GM12878 (cell line): Measurements from ENCODE around the gene AK8. TPM values are rescaled to one million over a fixed set of nuclear protein-coding genes. Genes with fewer than 3 reads are reported as not detected.

Source experiments
- ATAC-seq: fragments of 200-7000 bp; cut with Tn5 transposase; 3 replicates; pipeline ENCODE4 v1.9.1; 2020; ENCODE audit warnings: mild to moderate bottlenecking, moderate library complexity
- BruUV-seq: library from RNA; stranded (reverse); fragments of 400-500 nt; replicated peaks from 2 replicates; lab custom pipeline; 2021; lab: Mats Ljungman, UMichigan
- CTCF ChIA-PET: fragments of 300-600 bp; sonication (Branson Sonifier 250); formaldehyde crosslinking; extraction: SDS; loops from one replicate; lab custom pipeline; 2021; ENCODE audit warnings: inconsistent platforms; lab: Yijun Ruan, JAX
- POLR2A ChIA-PET: fragments of 350-600 bp; formaldehyde crosslinking; extraction: SDS; loops from one replicate; lab custom pipeline; 2021; ENCODE audit warnings: inconsistent platforms; lab: Charles Lee
- RAD21 ChIA-PET: fragments of 300-600 bp; sonication (Branson Sonifier 250); formaldehyde crosslinking; loops from one replicate; lab custom pipeline; 2023; ENCODE audit warnings: antibody characterized with exemption; ENCODE audit not compliant: unreplicated experiment; lab: Charles Lee
- SMC1A ChIA-PET: fragments of 300-600 bp; sonication (Branson Sonifier 250); formaldehyde crosslinking; loops from one replicate; lab custom pipeline; 2023; ENCODE audit not compliant: unreplicated experiment, uncharacterized antibody; lab: Charles Lee
- DNase-seq: peaks from one replicate; pipeline ENCODE4 v3.0.0-alpha.2; 2011; ENCODE audit warnings: low read depth, low spot score
- FAIRE-seq: peaks from 3 replicates; lab custom pipeline; 2011; peaks lifted over from hg19 to GRCh38; lab: Jason Lieb, UNC
- H2AFZ ChIP-seq: 2 replicates; pipeline ENCODE4 v1.6.0; 2011; ENCODE audit warnings: low read depth, low read length, control low read depth; ENCODE audit not compliant: control insufficient read depth
- H3K27ac ChIP-seq: 2 replicates; pipeline ENCODE4 v1.5.1; 2011; ENCODE audit warnings: control low read depth; ENCODE audit not compliant: control insufficient read depth, insufficient read depth
- H3K27me3 ChIP-seq, 2 experiments: replicated peaks in 1 of 2; 2 replicates each; pipeline versions ENCODE4 v1.6.0 to v1.6.1; 2011; ENCODE audit warnings: low read length in 1 of 2; ENCODE audit not compliant: control insufficient read depth in 2 of 2, insufficient read depth in 2 of 2
- H3K36me3 ChIP-seq, 2 experiments: 2 replicates each; pipeline ENCODE4 v1.5.1; 2011; ENCODE audit warnings: low read length in 1 of 2; ENCODE audit not compliant: control insufficient read depth in 2 of 2, insufficient read depth in 2 of 2
- H3K4me1 ChIP-seq: 2 replicates; pipeline ENCODE4 v1.6.1; 2011; ENCODE audit warnings: mild to moderate bottlenecking, low read length, moderate library complexity, mixed read lengths; ENCODE audit not compliant: control insufficient read depth, insufficient read depth
- H3K4me2 ChIP-seq: 2 replicates; pipeline ENCODE4 v1.6.0; 2011; ENCODE audit warnings: control low read depth; ENCODE audit not compliant: control insufficient read depth, insufficient read depth
- H3K4me3 ChIP-seq: fragments of 200-600 bp; sonication (generic); 2 replicates; pipeline ENCODE4 v1.5.1; 2016
- H3K79me2 ChIP-seq: 2 replicates; pipeline ENCODE4 v1.6.0; 2011; ENCODE audit warnings: low read length; ENCODE audit not compliant: control insufficient read depth, insufficient read depth
- H3K9ac ChIP-seq: 2 replicates; pipeline ENCODE4 v1.8.0; 2011; ENCODE audit warnings: low read length, control low read depth, mixed read lengths; ENCODE audit not compliant: control insufficient read depth, insufficient read depth
- H3K9me3 ChIP-seq: replicated peaks from 3 replicates; pipeline ENCODE4 v1.5.1; 2011; ENCODE audit warnings: mild to moderate bottlenecking, low read length; ENCODE audit not compliant: control insufficient read depth, insufficient read depth
- H4K20me1 ChIP-seq: 2 replicates; pipeline ENCODE4 v1.6.0; 2011; ENCODE audit not compliant: control insufficient read depth, insufficient read depth
- ATF7 ChIP-seq: fragments of 450-650 bp; IDR thresholded peaks from 2 replicates; pipeline ENCODE4 v1.6.1; 2016; ENCODE audit warnings: low read depth, mild to moderate bottlenecking
- BCL11A ChIP-seq: IDR thresholded peaks from 2 replicates; pipeline ENCODE4 v1.6.1; 2011; ENCODE audit warnings: low read depth, low read length
- E2F8 ChIP-seq: fragments of 450-650 bp; IDR thresholded peaks from 2 replicates; pipeline ENCODE4 v1.6.1; 2018; ENCODE audit warnings: mild to moderate bottlenecking, low read depth, moderate library complexity; ENCODE audit not compliant: partially characterized antibody
- FOXM1 ChIP-seq: IDR thresholded peaks from 2 replicates; pipeline ENCODE4 v1.6.1; 2012; ENCODE audit warnings: low read depth, mild to moderate bottlenecking, inconsistent platforms, low read length, moderate library complexity
- HDAC6 ChIP-seq: fragments of 200-600 bp; sonication (generic); IDR thresholded peaks from one replicate; pipeline ENCODE4 v1.8.0; 2017; ENCODE audit warnings: antibody characterized with exemption; ENCODE audit not compliant: unreplicated experiment
- LARP7 ChIP-seq: fragments of 450-650 bp; IDR thresholded peaks from 2 replicates; pipeline ENCODE4 v1.6.1; 2017; ENCODE audit warnings: mild to moderate bottlenecking
- MEF2B ChIP-seq: fragments of 450-650 bp; IDR thresholded peaks from 2 replicates; pipeline ENCODE4 v1.6.1; 2018; ENCODE audit warnings: mild to moderate bottlenecking, moderate library complexity; ENCODE audit not compliant: partially characterized antibody, poor library complexity, severe bottlenecking
- NRF1 ChIP-seq: conservative IDR thresholded peaks from 2 replicates; pipeline ENCODE4 v1.6.1; 2011; ENCODE audit warnings: mild to moderate bottlenecking, low read depth, low read length, improper control_type of control experiment
- PAX8 ChIP-seq: fragments of 450-650 bp; IDR thresholded peaks from 2 replicates; pipeline ENCODE4 v1.6.1; 2017; ENCODE audit warnings: mild to moderate bottlenecking, moderate library complexity
- RB1 ChIP-seq: fragments of 450-650 bp; formaldehyde crosslinking; IDR thresholded peaks from 2 replicates; pipeline ENCODE4 v1.6.1; 2017; ENCODE audit warnings: mild to moderate bottlenecking, borderline replicate concordance
- SMAD1 ChIP-seq: fragments of 450-650 bp; IDR thresholded peaks from 2 replicates; pipeline ENCODE4 v1.6.1; 2018; ENCODE audit warnings: mild to moderate bottlenecking, low read depth; ENCODE audit not compliant: partially characterized antibody
- SMARCA5 ChIP-seq: fragments of 450-650 bp; IDR thresholded peaks from 2 replicates; pipeline ENCODE4 v1.6.1; 2017; ENCODE audit warnings: mild to moderate bottlenecking
- SPI1 ChIP-seq: IDR thresholded peaks from 2 replicates; pipeline ENCODE4 v1.6.1; 2011; ENCODE audit warnings: low read depth, mild to moderate bottlenecking, low read length, moderate library complexity, borderline replicate concordance; ENCODE audit not compliant: insufficient read depth
- TCF7 ChIP-seq: IDR thresholded peaks from 2 replicates; pipeline ENCODE4 v1.6.1; 2014; ENCODE audit warnings: antibody characterized with exemption, borderline replicate concordance
- ZBED1 ChIP-seq: IDR thresholded peaks from 2 replicates; pipeline ENCODE4 v1.6.1; 2016; ENCODE audit warnings: borderline replicate concordance
- ZNF217 ChIP-seq: fragments of 450-650 bp; IDR thresholded peaks from 2 replicates; pipeline ENCODE4 v1.6.1; 2017; ENCODE audit warnings: antibody characterized with exemption, mild to moderate bottlenecking
- WGBS: methylation state at CpG from one replicate; pipeline ENCODE4 v1.1.6; 2016; ENCODE audit warnings: low lambda C conversion rate; ENCODE audit not compliant: insufficient replicate concordance, insufficient coverage; ENCODE audit errors: missing lambda C conversion rate; 5-methylcytosine and 5-hydroxymethylcytosine counted together
- in situ Hi-C: fragments of 300-500 bp; cut with MboI; formaldehyde crosslinking; loops from 9 replicates; pipeline ENCODE4 v1.14.3; 2018; ENCODE audit warnings: mixed read lengths
- intact Hi-C: fragments of 100-400 bp; cut with micrococcal nuclease; formaldehyde crosslinking; loops from one replicate; pipeline ENCODE4 v1.14.2; 2022; ENCODE audit not compliant: unreplicated experiment
- polyA plus RNA-seq, 11 experiments: library from polyadenylated mRNA; depleted of rRNA in 4 of 11; unstranded in 6 of 11; stranded (reverse) in 5 of 11; fragments of >200 nt; fragmentation: Nextera tagmentation in 4 of 11; fragmentation: Illumina TruSeq in 1 of 11; extraction: Ambion mirVana in 4 of 11; extraction: Trizol in 1 of 11; gene quantifications; 1 replicate in 1 of 11; 2 replicates in 10 of 11; pipeline versions ENCODE4 v1.2.1 to v1.2.3, GENCODE V29; 2011 to 2016; ENCODE audit warnings: inconsistent platforms in 2 of 11, missing spikeins in 2 of 11, low read depth in 1 of 11
- total RNA-seq, 4 experiments: library from RNA; depleted of rRNA in 3 of 4; stranded (reverse); fragments of >200 nt in 3 of 4; fragmentation: Illumina TruSeq in 1 of 4; extraction: Trizol in 1 of 4; gene quantifications; 2 replicates each; pipeline versions ENCODE4 v1.2.1 to v1.2.3, GENCODE V29; 2013 to 2021

AK8 gene
- total and polyA plus RNA-seq, 10 of the 15 experiments (the other 5 are each of a cell fraction or from before 2014, with no cell fraction given), result 0.03 to 0.12 (median 0.06) TPM; not detected in 5

- TF ChIP-seq PAX8 (no peak), SMARCA5 (no peak)
Observed at GRCh38 chr9:132832171-132832881, 45.8 kb downstream of the AK8 start (continued).

- H3K4me2 ChIP-seq, result no peak overlapping the region
- ATAC-seq, result no peak
- no peaks in the 10 kb centered on the region for H3K9me3 ChIP-seq
- SMC1A ChIA-PET, result interaction anchor here (1.1 kb wide), 1 partner anchor 48 kb away, joined by 3 read pairs; no protein-coding TSS in a partner anchor
- CTCF ChIA-PET, result no interaction called here
- no peak overlapping the region for H3K4me3 ChIP-seq
- TF ChIP-seq HDAC6 (no peak), BCL11A (no peak), MEF2B (no peak), SPI1 (no peak), ZBED1 (no peak), PAX8 (no peak), FOXM1 (no peak), LARP7 (no peak), ATF7 (no peak), ZNF217 (no peak), SMAD1 (no peak), TCF7 (no peak), RB1 (no peak), NRF1 (no peak), E2F8 (no peak)
- in situ Hi-C loops, result no loop called here
- no peaks in the 10 kb centered on the region for H4K20me1 ChIP-seq
- no peak for DNase-seq
- POLR2A ChIA-PET, result no interaction called here
- WGBS, result 64% methylated on average over 16 of the region's 16 CpGs
- no peak overlapping the region for H3K27ac ChIP-seq
- H3K4me1 ChIP-seq, result no peaks in the 10 kb centered on the region
- H3K9ac ChIP-seq, result no peak overlapping the region
- intact Hi-C loops, result no loop called here
- H3K27me3 ChIP-seq, result no peaks in the 10 kb centered on the region; a peak in 3 of 4 replicates
- H3K36me3 ChIP-seq, result no peaks in the 10 kb centered on the region
- H3K79me2 ChIP-seq, result no peaks in the 10 kb centered on the region
- no peak for FAIRE-seq
- BruUV-seq, result no TSS peak
- RAD21 ChIA-PET, result no interaction called here
- H2AFZ ChIP-seq, result no peak overlapping the region
Observed at GRCh38 chr9:132828201-132828770, 49.8 kb downstream of the AK8 start.
